ENCODE results near the gene TMEM179B. TPM values are rescaled to one million over a fixed set of nuclear protein-coding genes. Genes with fewer than 3 reads are reported as not detected.
A peak's percentile ranks its signal among the peaks of the same experiment; 100 is the strongest.

The TMEM179B gene
- total and polyA plus RNA-seq, 4 donors = 21.1 to 81.4 (median 32.7) TPM

GRCh38 chr11:62791501-62792201, 4.4 kb downstream of the TMEM179B start, which contains the start of gene TMEM223:
TSS of gene TMEM223 (minus strand) at chr11:62792006. CDS start at chr11:62791994, 12 bp downstream.
- Histone ChIP-seq H3K4me1 (ENCODE audit: control insufficient read depth in 4 of 4, insufficient read depth in 4 of 4, low read length in 3 of 4) (peaks cover 0 to 41% (median 34%) of the 10 kb centered on the region in 4 donors), H3K9me3 (ENCODE audit: control insufficient read depth in 4 of 4, low read length in 3 of 4) (no peaks in the 10 kb centered on the region), H3K4me3 (ENCODE audit: low read depth in 1 of 3, low read length in 3 of 3) (peak within 1 kb of the TSS; percentile 87 to 95 (median 95)), H3K27ac (ENCODE audit: low read depth in 1 of 2, low read length in 2 of 2) (peak within 1 kb of the TSS; percentile 80 to 85), H3K36me3 (ENCODE audit: control insufficient read depth in 4 of 4, insufficient read depth in 3 of 4, low read depth in 1 of 4, low read length in 3 of 4) (peaks cover 5 to 41% (median 26%) of the 10 kb centered on the region in 4 donors), H3K9ac (ENCODE audit: low read depth in 1 of 2, low read length in 2 of 2) (peak within 1 kb of the TSS; percentile 55 to 95), H3K27me3 (ENCODE audit: control insufficient read depth in 4 of 4, insufficient read depth in 4 of 4, low read length in 3 of 4) (no peaks in the 10 kb centered on the region)
- peak; percentile 25 for TF ChIP-seq CTCF (IDR thresholded peaks at IDR 0.05; ENCODE audit: low read depth, low read length, missing input control)
- TF ChIP-seq TAF1 (conservative IDR thresholded peaks at IDR 0.05) = no peak
- no peak for TF ChIP-seq FOXA2 (IDR thresholded peaks at IDR 0.05)
- peak; percentile 65 to 92 for TF ChIP-seq GABPA (IDR thresholded peaks at IDR 0.05 in 1 of 2, conservative IDR thresholded peaks at IDR 0.05 in 1 of 2)
- TF ChIP-seq EGR1 (IDR thresholded peaks at IDR 0.05; ENCODE audit: low read depth in 2 of 2) = no peak
- TF ChIP-seq SP1 (IDR thresholded peaks at IDR 0.05) = no peak
- TF ChIP-seq YY1 (IDR thresholded peaks at IDR 0.05) = peak; percentile 96
- TF ChIP-seq ZBTB33 (IDR thresholded peaks at IDR 0.05) = no peak
- peak in 1 of 2 donors; percentile 46 for TF ChIP-seq RAD21 (IDR thresholded peaks at IDR 0.05)
- no peak for TF ChIP-seq RXRA (IDR thresholded peaks at IDR 0.05)
- no peak for TF ChIP-seq ATF3 (IDR thresholded peaks at IDR 0.05)
- no peak for TF ChIP-seq REST (IDR thresholded peaks at IDR 0.05)
- TF ChIP-seq MAX (IDR thresholded peaks at IDR 0.05) = no peak
- TF ChIP-seq NR2F2 (IDR thresholded peaks at IDR 0.05) = no peak
- no peak for TF ChIP-seq HNF4G (IDR thresholded peaks at IDR 0.05)
- TF ChIP-seq JUND (IDR thresholded peaks at IDR 0.05) = no peak
- peak; percentile 21 for TF ChIP-seq FOXA1 (IDR thresholded peaks at IDR 0.05)
- no peak for TF ChIP-seq HNF4A (conservative IDR thresholded peaks at IDR 0.05)
- under 1% methylated on average over 58 of the region's 58 CpGs for WGBS
- DNase-seq (ENCODE audit: low spot score) = peak; percentile 90

Measured in liver (tissue), 9 donors.